Smooth muscle cell (in vitro differentiated cells): ENCODE data around the gene PALLD. TPM values are rescaled to one million over a fixed set of nuclear protein-coding genes. Genes with fewer than 3 reads are reported as not detected.
A peak's percentile ranks its signal among the peaks of the same experiment; 100 is the strongest.

ENCODE experiments used
- DNase-seq: peaks from one replicate; lab custom pipeline; 2025; ENCODE audit not compliant: unreplicated experiment; lab: John Stamatoyannopoulos, UW
- H2AFZ ChIP-seq: fragments of 200-600 bp; sonication (generic); 2 replicates; pipeline ENCODE4 v1.6.0; 2016; ENCODE audit warnings: antibody characterized with exemption, low read depth, mild to moderate bottlenecking
- H3F3A ChIP-seq: fragments of 200-600 bp; sonication (generic); 2 replicates; pipeline ENCODE4 v1.6.0; 2017; ENCODE audit warnings: antibody characterized with exemption, low read depth
- H3K27ac ChIP-seq: fragments of 200-600 bp; sonication (generic); 2 replicates; pipeline ENCODE4 v1.5.1; 2016; ENCODE audit warnings: low read depth, mild to moderate bottlenecking
- H3K27me3 ChIP-seq: fragments of 200-600 bp; sonication (generic); 2 replicates; pipeline ENCODE4 v1.6.1; 2016; ENCODE audit warnings: low read depth, mild to moderate bottlenecking
- H3K36me3 ChIP-seq: fragments of 200-600 bp; sonication (generic); 2 replicates; pipeline ENCODE4 v1.5.1; 2016; ENCODE audit warnings: low read depth
- H3K4me1 ChIP-seq: fragments of 200-600 bp; sonication (generic); 2 replicates; pipeline ENCODE4 v1.5.1; 2016; ENCODE audit warnings: low read depth
- H3K4me2 ChIP-seq: fragments of 200-600 bp; sonication (generic); 2 replicates; pipeline ENCODE4 v1.6.0; 2016; ENCODE audit warnings: mild to moderate bottlenecking
- H3K4me3 ChIP-seq: fragments of 200-600 bp; sonication (generic); 2 replicates; pipeline ENCODE4 v1.5.1; 2016; ENCODE audit warnings: mild to moderate bottlenecking
- H3K79me2 ChIP-seq: fragments of 200-600 bp; sonication (generic); 2 replicates; pipeline ENCODE4 v1.6.0; 2016; ENCODE audit warnings: low read depth, mild to moderate bottlenecking
- H3K9ac ChIP-seq: fragments of 200-600 bp; sonication (generic); 2 replicates; pipeline ENCODE4 v1.6.0; 2016; ENCODE audit warnings: low read depth
- H3K9me3 ChIP-seq: fragments of 200-600 bp; sonication (generic); replicated peaks from 2 replicates; pipeline ENCODE4 v1.5.1; 2016; ENCODE audit warnings: low read depth
- H4K20me1 ChIP-seq: fragments of 200-600 bp; sonication (generic); 2 replicates; pipeline ENCODE4 v1.6.0; 2016; ENCODE audit warnings: low read depth
- whole genome bisulfite sequencing: methylation state at CpG from one replicate; pipeline ENCODE4 v1.1.7; 2016; ENCODE audit warnings: low lambda C conversion rate; 5-methylcytosine and 5-hydroxymethylcytosine counted together
- polyA plus RNA-seq: library from polyadenylated mRNA; unstranded; fragments of >200 nt; fragmentation: Nextera tagmentation; extraction: Ambion mirVana; gene quantifications from 2 replicates; pipeline ENCODE4 v1.2.1, GENCODE V29; 2016
- total RNA-seq: library from RNA; depleted of rRNA; stranded (reverse); fragments of >200 nt; gene quantifications from 2 replicates; pipeline ENCODE4 v1.2.3, GENCODE V29; 2014
- TF ChIP-seq, protein P1 (sequence below): fragments of 200-600 bp; sonication (generic); IDR thresholded peaks from 2 replicates; pipeline ENCODE4 v1.5.1; 2017; ENCODE audit warnings: borderline replicate concordance, mild to moderate bottlenecking, antibody characterized with exemption; ENCODE audit not compliant: insufficient read depth, poor library complexity, severe bottlenecking

PALLD gene
- total and polyA plus RNA-seq, 2 experiments from 2014 or later, result 354 to 415 TPM

DNA sequence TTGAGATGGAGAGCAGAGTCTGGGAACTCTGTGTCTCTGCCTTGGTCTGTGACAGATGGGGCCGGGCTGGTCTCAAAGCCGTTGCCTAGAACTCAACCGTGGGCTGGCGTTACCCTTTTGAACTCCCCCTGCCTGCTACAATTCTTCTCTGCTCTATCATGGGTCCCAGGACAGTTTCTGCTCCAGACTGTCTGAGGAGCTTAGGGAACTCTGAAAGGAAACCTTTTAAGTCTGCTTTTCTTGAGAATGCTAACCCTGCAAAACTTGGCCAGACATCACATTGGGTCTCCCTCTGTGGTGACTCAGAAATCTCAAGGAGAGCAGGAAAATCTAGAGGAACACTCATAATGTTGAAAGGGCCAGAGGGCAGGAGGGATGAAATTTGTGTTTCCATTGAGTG, 272.6 kb downstream of the PALLD start:
- peaks cover 42% of the 10 kb centered on the region for H3K79me2 ChIP-seq
- H2AFZ ChIP-seq, result no peak overlapping the region
- no peaks in the 10 kb centered on the region for H3K27me3 ChIP-seq
- H3K9ac ChIP-seq, result peak overlapping the region; percentile 54
- H3K4me2 ChIP-seq, result peak overlapping the region; percentile 60
- peaks cover 45% of the 10 kb centered on the region for H3F3A ChIP-seq
- no peaks in the 10 kb centered on the region for H3K36me3 ChIP-seq
- no peaks in the 10 kb centered on the region for H3K9me3 ChIP-seq
- no peak overlapping the region for H3K4me3 ChIP-seq
- no peaks in the 10 kb centered on the region for H4K20me1 ChIP-seq
- peak overlapping the region; percentile 94 for H3K27ac ChIP-seq
- DNase-seq, result no peak
- TF ChIP-seq, protein P1, sequence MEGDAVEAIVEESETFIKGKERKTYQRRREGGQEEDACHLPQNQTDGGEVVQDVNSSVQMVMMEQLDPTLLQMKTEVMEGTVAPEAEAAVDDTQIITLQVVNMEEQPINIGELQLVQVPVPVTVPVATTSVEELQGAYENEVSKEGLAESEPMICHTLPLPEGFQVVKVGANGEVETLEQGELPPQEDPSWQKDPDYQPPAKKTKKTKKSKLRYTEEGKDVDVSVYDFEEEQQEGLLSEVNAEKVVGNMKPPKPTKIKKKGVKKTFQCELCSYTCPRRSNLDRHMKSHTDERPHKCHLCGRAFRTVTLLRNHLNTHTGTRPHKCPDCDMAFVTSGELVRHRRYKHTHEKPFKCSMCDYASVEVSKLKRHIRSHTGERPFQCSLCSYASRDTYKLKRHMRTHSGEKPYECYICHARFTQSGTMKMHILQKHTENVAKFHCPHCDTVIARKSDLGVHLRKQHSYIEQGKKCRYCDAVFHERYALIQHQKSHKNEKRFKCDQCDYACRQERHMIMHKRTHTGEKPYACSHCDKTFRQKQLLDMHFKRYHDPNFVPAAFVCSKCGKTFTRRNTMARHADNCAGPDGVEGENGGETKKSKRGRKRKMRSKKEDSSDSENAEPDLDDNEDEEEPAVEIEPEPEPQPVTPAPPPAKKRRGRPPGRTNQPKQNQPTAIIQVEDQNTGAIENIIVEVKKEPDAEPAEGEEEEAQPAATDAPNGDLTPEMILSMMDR, result no peak
- WGBS, result 19% methylated on average over 4 of the region's 4 CpGs
- H3K4me1 ChIP-seq, result no peaks in the 10 kb centered on the region

DNA sequence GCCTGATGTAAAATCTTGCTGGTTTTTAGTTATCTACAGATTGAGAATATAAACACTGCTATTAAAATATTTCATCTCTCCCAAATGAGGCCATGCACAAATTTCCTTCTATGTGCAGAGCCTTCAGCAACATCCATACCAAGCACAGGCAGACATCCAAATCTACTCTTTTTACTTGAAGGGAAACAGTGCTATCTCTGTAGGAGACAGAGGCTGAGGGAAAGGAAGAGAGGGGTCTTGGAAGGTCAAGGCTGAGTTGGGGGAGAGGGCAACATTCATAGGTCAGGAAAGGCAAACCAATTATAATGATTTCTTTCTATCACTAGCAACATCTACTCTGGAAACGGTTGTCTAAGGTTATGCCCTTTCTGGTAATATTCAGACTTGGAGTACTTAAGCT, 273.0 kb downstream of the PALLD start:
- Histone ChIP-seq H3K9ac (peak overlapping the region; percentile 47), H3K4me2 (peak overlapping the region; percentile 57)
- TF ChIP-seq, protein P1, result no peak

DNA sequence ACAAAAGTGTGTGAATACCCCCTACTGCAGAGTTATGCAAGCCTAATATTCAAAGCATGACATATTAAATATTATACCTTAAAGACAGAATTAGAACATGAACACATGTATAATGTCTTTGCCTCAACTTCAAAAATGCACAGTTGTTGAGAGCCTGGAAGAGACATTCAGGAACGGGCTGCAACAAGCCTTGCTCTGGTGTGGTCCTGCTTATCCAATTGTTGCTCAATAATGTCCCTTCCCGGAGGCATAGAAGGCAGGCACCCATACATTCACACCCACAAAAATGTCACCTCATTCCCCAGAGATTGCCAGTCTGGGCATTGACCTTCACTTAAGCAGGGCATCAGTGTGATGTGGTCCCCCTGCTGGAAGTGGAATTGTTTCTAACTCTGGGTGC, 274.4 kb downstream of the PALLD start:
- H3K27ac ChIP-seq, result peak overlapping the region; percentile 94
- H3K79me2 ChIP-seq, result peaks cover 55% of the 10 kb centered on the region
- TF ChIP-seq, protein P1, result no peak
- no peak overlapping the region for H2AFZ ChIP-seq
- WGBS, result 93% methylated on average over 2 of the region's 2 CpGs
- no peaks in the 10 kb centered on the region for H3K27me3 ChIP-seq
- H4K20me1 ChIP-seq, result no peaks in the 10 kb centered on the region
- H3F3A ChIP-seq, result peaks cover 36% of the 10 kb centered on the region
- no peak overlapping the region for H3K4me2 ChIP-seq
- H3K4me1 ChIP-seq, result no peaks in the 10 kb centered on the region
- no peak for DNase-seq
- no peak overlapping the region for H3K9ac ChIP-seq
- peaks cover 10% of the 10 kb centered on the region for H3K9me3 ChIP-seq
- peaks cover 7% of the 10 kb centered on the region for H3K36me3 ChIP-seq
- H3K4me3 ChIP-seq, result no peak overlapping the region

More for the DNA sequence above, 273.0 kb downstream of the PALLD start:
- no peak overlapping the region for H3K4me3 ChIP-seq
- no peaks in the 10 kb centered on the region for H4K20me1 ChIP-seq
- no peak overlapping the region for H2AFZ ChIP-seq
- H3K9me3 ChIP-seq, result no peaks in the 10 kb centered on the region
- peaks cover 42% of the 10 kb centered on the region for H3F3A ChIP-seq
- peaks cover 42% of the 10 kb centered on the region for H3K79me2 ChIP-seq
- peak overlapping the region; percentile 94 for H3K27ac ChIP-seq
- WGBS, result 35% methylated on average over 1 of the region's 1 CpG
- H3K27me3 ChIP-seq, result no peaks in the 10 kb centered on the region
- no peaks in the 10 kb centered on the region for H3K36me3 ChIP-seq
- H3K4me1 ChIP-seq, result no peaks in the 10 kb centered on the region
- DNase-seq, result no peak

DNA sequence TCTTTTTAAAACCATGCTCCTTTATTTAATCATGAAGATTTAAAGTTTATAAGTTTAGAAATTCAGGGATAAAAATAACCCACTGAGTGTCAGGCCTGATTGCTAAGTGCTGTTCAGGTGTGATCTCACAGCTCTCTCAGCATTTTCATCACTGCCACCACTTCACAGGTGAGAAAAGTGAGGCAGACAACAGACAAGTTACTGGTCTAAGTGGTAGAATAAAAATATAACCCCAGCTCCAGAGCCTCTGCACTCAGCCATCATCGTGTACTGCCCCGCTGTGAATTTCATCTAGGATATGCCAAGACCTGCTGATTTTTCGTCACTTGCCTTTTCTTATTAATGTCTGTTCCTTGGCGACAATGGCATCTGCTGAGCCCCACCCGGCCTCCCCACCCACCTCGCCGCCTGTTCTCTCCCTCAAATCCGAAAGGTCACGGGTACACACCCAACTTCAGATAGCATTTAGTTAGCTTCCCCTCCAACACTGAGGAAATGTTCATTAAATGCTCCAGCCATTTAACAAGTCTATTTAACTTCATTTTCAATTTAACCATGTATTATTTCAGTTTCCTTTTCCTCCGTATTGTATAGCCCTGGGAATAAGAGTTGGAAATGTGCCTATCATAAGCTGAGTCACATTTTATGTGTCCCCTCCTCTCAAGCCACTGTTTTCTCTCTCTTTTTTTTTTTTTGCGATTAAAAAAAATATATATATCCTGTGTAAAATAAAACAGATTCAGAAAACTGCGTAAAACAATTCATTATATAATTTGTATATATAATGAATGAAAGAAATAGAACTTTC, 276.7 kb downstream of the PALLD start:
- no peak overlapping the region for H3K4me2 ChIP-seq

More for the DNA sequence above, 276.7 kb downstream of the PALLD start:
- WGBS, result 95% methylated on average over 12 of the region's 12 CpGs
- Histone ChIP-seq H3K27ac (peak overlapping the region; percentile 94), H3K27me3 (no peaks in the 10 kb centered on the region), H3K4me3 (no peak overlapping the region), H3K4me1 (no peaks in the 10 kb centered on the region), H3K9ac (no peak overlapping the region), H3K79me2 (peaks cover 74% of the 10 kb centered on the region), H2AFZ (no peak overlapping the region), H3K9me3 (peaks cover 13% of the 10 kb centered on the region), H3K36me3 (peaks cover 8% of the 10 kb centered on the region), H4K20me1 (no peaks in the 10 kb centered on the region), H3F3A (peaks cover 27% of the 10 kb centered on the region)
- TF ChIP-seq, protein P1, result no peak
- no peak for DNase-seq
